CD14-positive monocyte (primary cell): ENCODE results near the gene JAGN1. TPM values are rescaled to one million over a fixed set of nuclear protein-coding genes. Genes with fewer than 3 reads are reported as not detected.

Experiments used
- DNase-seq, 3 donors: peaks; one replicate each; pipeline ENCODE4 v3.0.0-alpha.2; 2011 to 2022
- H2AFZ ChIP-seq: 2 replicates; pipeline ENCODE4 v1.6.0; 2012; ENCODE audit warnings: mild to moderate bottlenecking, low read depth, low read length, inconsistent platforms; ENCODE audit not compliant: insufficient read depth, poor library complexity, severe bottlenecking
- H3K27ac ChIP-seq, 2 donors: 1 replicate in 1 of 2; 2 replicates in 1 of 2; pipeline ENCODE4 v1.5.1; 2012 to 2013; ENCODE audit warnings: low read length in 2 of 2, control low read depth in 1 of 2, inconsistent platforms in 1 of 2, low read depth in 1 of 2, mild to moderate bottlenecking in 1 of 2
- H3K27me3 ChIP-seq, 2 donors: one replicate each; pipeline versions ENCODE4 v1.6.0 to v1.6.1; 2011 to 2013; ENCODE audit warnings: low read length in 2 of 2; ENCODE audit not compliant: control insufficient read depth in 2 of 2, insufficient read depth in 2 of 2
- H3K36me3 ChIP-seq, 2 donors: replicated peaks in 1 of 2; 1 replicate in 1 of 2; 2 replicates in 1 of 2; pipeline versions ENCODE4 v1.5.1 to v1.6.1; 2012 to 2013; ENCODE audit warnings: low read length in 2 of 2, control low read depth in 1 of 2, inconsistent platforms in 1 of 2, mild to moderate bottlenecking in 1 of 2; ENCODE audit not compliant: insufficient read depth in 2 of 2, control insufficient read depth in 1 of 2
- H3K4me1 ChIP-seq, 2 donors: 1 replicate in 1 of 2; 2 replicates in 1 of 2; pipeline versions ENCODE4 v1.5.1 to v1.6.1; 2012 to 2013; ENCODE audit warnings: low read length in 2 of 2, control low read depth in 1 of 2, inconsistent platforms in 1 of 2, mild to moderate bottlenecking in 1 of 2, moderate library complexity in 1 of 2; ENCODE audit not compliant: insufficient read depth in 2 of 2, control insufficient read depth in 1 of 2
- H3K4me2 ChIP-seq: replicated peaks from 2 replicates; pipeline ENCODE3; 2012; ENCODE audit warnings: low read length, moderate library complexity, mild to moderate bottlenecking; ENCODE audit not compliant: poor library complexity, severe bottlenecking; ENCODE audit errors: extremely low read depth
- H3K4me3 ChIP-seq, 3 experiments: fragments of 200-600 bp in 1 of 3; sonication (generic) in 1 of 3; replicated peaks in 1 of 3; 1 replicate in 2 of 3; 2 replicates in 1 of 3; pipeline ENCODE4 v1.5.1; 2011 to 2013; ENCODE audit warnings: low read length in 3 of 3, mild to moderate bottlenecking in 3 of 3, control low read depth in 2 of 3, low read depth in 2 of 3, inconsistent platforms in 1 of 3, moderate library complexity in 1 of 3
- H3K79me2 ChIP-seq: 2 replicates; pipeline ENCODE4 v1.6.0; 2012; ENCODE audit warnings: mild to moderate bottlenecking, control low read depth, inconsistent platforms, low read length, moderate library complexity; ENCODE audit not compliant: insufficient read depth
- H3K9ac ChIP-seq: 2 replicates; pipeline ENCODE4 v1.6.0; 2017; ENCODE audit warnings: low read length, mild to moderate bottlenecking; ENCODE audit not compliant: insufficient read depth, poor library complexity, severe bottlenecking
- H3K9me3 ChIP-seq, 2 donors: replicated peaks in 1 of 2; 1 replicate in 1 of 2; 2 replicates in 1 of 2; pipeline versions ENCODE4 v1.5.1 to v1.6.1; 2012 to 2013; ENCODE audit warnings: low read length in 2 of 2, control low read depth in 1 of 2; ENCODE audit not compliant: control insufficient read depth in 1 of 2, insufficient read depth in 1 of 2
- H4K20me1 ChIP-seq: 2 replicates; pipeline ENCODE4 v1.6.0; 2012; ENCODE audit warnings: mild to moderate bottlenecking, low read length, control low read depth, moderate library complexity; ENCODE audit not compliant: insufficient read depth
- H3K27ac Mint-ChIP-seq, 7 donors: one replicate each; pipeline ENCODE4 v1.8.0; 2020; ENCODE audit warnings: mild to moderate bottlenecking in 7 of 7, mixed read lengths in 7 of 7, moderate library complexity in 6 of 7, inconsistent platforms in 2 of 7
- H3K27me3 Mint-ChIP-seq, 3 donors: one replicate each; pipeline ENCODE4 v1.8.0; 2021 to 2022; ENCODE audit warnings: low read depth in 3 of 3, mild to moderate bottlenecking in 3 of 3, mixed read lengths in 3 of 3, moderate library complexity in 3 of 3, inconsistent platforms in 1 of 3
- H3K36me3 Mint-ChIP-seq, 2 donors: one replicate each; pipeline ENCODE4 v1.8.0; 2020; ENCODE audit warnings: mixed read lengths in 2 of 2, inconsistent platforms in 1 of 2, mild to moderate bottlenecking in 1 of 2
- H3K4me1 Mint-ChIP-seq: one replicate; pipeline ENCODE4 v1.8.0; 2020; ENCODE audit warnings: mild to moderate bottlenecking, mixed read lengths
- H3K4me3 Mint-ChIP-seq, 2 donors: one replicate each; pipeline ENCODE4 v1.8.0; 2020; ENCODE audit warnings: mild to moderate bottlenecking in 2 of 2, mixed read lengths in 2 of 2, moderate library complexity in 1 of 2
- H3K9me3 Mint-ChIP-seq, 7 donors: one replicate each; pipeline ENCODE4 v1.8.0; 2020 to 2022; ENCODE audit warnings: mixed read lengths in 7 of 7, mild to moderate bottlenecking in 6 of 7, moderate library complexity in 6 of 7, inconsistent platforms in 2 of 7
- WGBS: methylation state at CpG from one replicate; pipeline ENCODE4 v1.1.5; 2013; ENCODE audit warnings: missing lambda C conversion rate; ENCODE audit not compliant: insufficient coverage; 5-methylcytosine and 5-hydroxymethylcytosine counted together
- intact Hi-C, 2 donors: fragments of 100-400 bp; cut with micrococcal nuclease; formaldehyde crosslinking; loops; one replicate each; pipeline versions ENCODE4 v1.15.0 to v1.15.1; 2023
- polyA plus RNA-seq, 3 donors: library from polyadenylated mRNA; depleted of rRNA in 1 of 3; unstranded in 2 of 3; stranded (reverse) in 1 of 3; fragments of 300-500 nt in 2 of 3; fragments of >200 nt in 1 of 3; fragmentation: Illumina TruSeq in 2 of 3; gene quantifications; 1 replicate in 2 of 3; 2 replicates in 1 of 3; pipeline ENCODE4 v1.2.3, GENCODE V29; 2012 to 2021
- TF ChIP-seq, protein P1 (sequence below): fragments of 200-600 bp; IDR thresholded peaks from one replicate; pipeline ENCODE4 v1.8.0; 2022; ENCODE audit warnings: antibody characterized with exemption, mild to moderate bottlenecking

Gene JAGN1
- polyA plus RNA-seq, 3 donors = 17.3 to 56.3 (median 49.8) TPM

DNA sequence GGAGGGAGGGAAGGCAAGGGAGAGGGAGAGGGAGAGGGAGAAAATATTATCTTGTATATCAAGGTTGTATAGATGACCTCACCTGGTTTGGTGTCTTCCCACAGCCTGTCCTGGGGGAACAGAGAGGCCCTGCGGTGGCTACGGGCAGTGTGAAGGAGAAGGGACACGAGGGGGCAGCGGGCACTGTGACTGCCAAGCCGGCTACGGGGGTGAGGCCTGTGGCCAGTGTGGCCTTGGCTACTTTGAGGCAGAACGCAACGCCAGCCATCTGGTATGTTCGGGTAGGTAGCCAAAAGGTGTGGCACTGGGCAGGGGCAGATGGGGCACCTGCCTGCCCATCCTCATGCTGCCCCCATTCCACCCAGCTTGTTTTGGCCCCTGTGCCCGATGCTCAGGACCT, 50.3 kb downstream of the JAGN1 start:
- no peaks in the 10 kb centered on the region for H4K20me1 ChIP-seq
- peaks cover 0 to under 1% (median 0%) of the 10 kb centered on the region in 7 donors for H3K9me3 Mint-ChIP-seq
- H3K4me3 ChIP-seq = no peak overlapping the region
- intact Hi-C loops = no loop called here
- H3K4me2 ChIP-seq = no peak overlapping the region
- H3K27ac ChIP-seq = no peak overlapping the region
- H3K9me3 ChIP-seq = no peaks in the 10 kb centered on the region
- H3K4me1 Mint-ChIP-seq = peaks cover 4% of the 10 kb centered on the region
- no peak overlapping the region for H2AFZ ChIP-seq
- no peak overlapping the region for H3K4me3 Mint-ChIP-seq
- H3K4me1 ChIP-seq = peaks cover 5 to 6% of the 10 kb centered on the region in 2 donors
- peaks cover 13 to 40% of the 10 kb centered on the region in 2 donors for H3K36me3 ChIP-seq
- no peak overlapping the region for H3K9ac ChIP-seq
- H3K27me3 Mint-ChIP-seq = peaks cover 0 to 2% (median 0%) of the 10 kb centered on the region in 3 donors
- H3K79me2 ChIP-seq = no peaks in the 10 kb centered on the region
- no peak overlapping the region for H3K27ac Mint-ChIP-seq
- H3K36me3 Mint-ChIP-seq = peaks cover 33 to 46% of the 10 kb centered on the region in 2 donors
- no peak for DNase-seq
- H3K27me3 ChIP-seq = no peaks in the 10 kb centered on the region
- TF ChIP-seq, protein P1, sequence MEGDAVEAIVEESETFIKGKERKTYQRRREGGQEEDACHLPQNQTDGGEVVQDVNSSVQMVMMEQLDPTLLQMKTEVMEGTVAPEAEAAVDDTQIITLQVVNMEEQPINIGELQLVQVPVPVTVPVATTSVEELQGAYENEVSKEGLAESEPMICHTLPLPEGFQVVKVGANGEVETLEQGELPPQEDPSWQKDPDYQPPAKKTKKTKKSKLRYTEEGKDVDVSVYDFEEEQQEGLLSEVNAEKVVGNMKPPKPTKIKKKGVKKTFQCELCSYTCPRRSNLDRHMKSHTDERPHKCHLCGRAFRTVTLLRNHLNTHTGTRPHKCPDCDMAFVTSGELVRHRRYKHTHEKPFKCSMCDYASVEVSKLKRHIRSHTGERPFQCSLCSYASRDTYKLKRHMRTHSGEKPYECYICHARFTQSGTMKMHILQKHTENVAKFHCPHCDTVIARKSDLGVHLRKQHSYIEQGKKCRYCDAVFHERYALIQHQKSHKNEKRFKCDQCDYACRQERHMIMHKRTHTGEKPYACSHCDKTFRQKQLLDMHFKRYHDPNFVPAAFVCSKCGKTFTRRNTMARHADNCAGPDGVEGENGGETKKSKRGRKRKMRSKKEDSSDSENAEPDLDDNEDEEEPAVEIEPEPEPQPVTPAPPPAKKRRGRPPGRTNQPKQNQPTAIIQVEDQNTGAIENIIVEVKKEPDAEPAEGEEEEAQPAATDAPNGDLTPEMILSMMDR = no peak
- WGBS = 98% methylated on average over 9 of the region's 10 CpGs

DNA sequence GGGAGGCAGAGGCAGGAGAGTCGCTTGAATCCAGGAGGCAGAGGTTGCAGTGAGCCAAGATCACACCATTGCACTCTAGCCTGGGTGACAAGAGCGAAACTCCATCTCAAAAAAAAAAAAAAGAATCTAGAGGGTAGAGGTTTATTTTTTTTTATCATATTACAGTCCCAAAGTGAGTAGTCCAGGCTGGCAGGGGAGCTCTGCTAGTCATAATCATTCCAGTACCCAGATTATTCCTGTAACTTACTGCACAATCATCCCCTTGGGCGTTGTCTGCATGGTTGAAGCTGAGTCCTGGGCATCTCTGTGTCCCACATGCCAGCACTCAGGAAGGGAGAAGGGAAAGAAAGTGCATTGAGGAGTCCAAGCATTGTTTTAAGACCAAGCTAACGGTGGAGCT, 51.8 kb downstream of the JAGN1 start:
- no peak overlapping the region for H2AFZ ChIP-seq
- peaks cover 13 to 34% of the 10 kb centered on the region in 2 donors for H3K36me3 ChIP-seq
- 100% methylated on average over 1 of the region's 4 CpGs for WGBS
- intact Hi-C loops = no loop called here
- H3K36me3 Mint-ChIP-seq = peaks cover 25 to 40% of the 10 kb centered on the region in 2 donors
- TF ChIP-seq, protein P1 = no peak
- H3K9me3 ChIP-seq = no peaks in the 10 kb centered on the region
- no peak overlapping the region for H3K4me3 ChIP-seq
- peaks cover 4 to 8% of the 10 kb centered on the region in 2 donors for H3K4me1 ChIP-seq
- peaks cover 2 to 6% (median 4%) of the 10 kb centered on the region in 3 donors for H3K27me3 Mint-ChIP-seq
- peak overlapping the region in 4 of 7 donors; percentile 18 to 69 (median 32) for H3K27ac Mint-ChIP-seq
- no peaks in the 10 kb centered on the region for H4K20me1 ChIP-seq
- peaks cover 6% of the 10 kb centered on the region for H3K4me1 Mint-ChIP-seq
- DNase-seq = no peak
- no peak overlapping the region for H3K27ac ChIP-seq
- no peak overlapping the region for H3K4me3 Mint-ChIP-seq
- H3K9ac ChIP-seq = no peak overlapping the region
- H3K9me3 Mint-ChIP-seq = peaks cover 0 to 3% (median 0%) of the 10 kb centered on the region in 7 donors
- H3K79me2 ChIP-seq = no peaks in the 10 kb centered on the region
- H3K27me3 ChIP-seq = no peaks in the 10 kb centered on the region
- H3K4me2 ChIP-seq = no peak overlapping the region
